Measurements from ENCODE around the gene CAMTA1. TPM values are rescaled to one million over a fixed set of nuclear protein-coding genes. Genes with fewer than 3 reads are reported as not detected.
A peak's percentile ranks its signal among the peaks of the same experiment; 100 is the strongest.
"Not testable (repeated sequence)": the region's sequence is repeated elsewhere in the genome, so short reads cannot be mapped to it uniquely, and the experiment has no call there.

CAMTA1 gene
- total RNA-seq, 2 donors from 2014 or later, result 109 to 128 TPM

GRCh38 chr1:7327849-7328248 lies 542.6 kb downstream of the CAMTA1 start:
- intact Hi-C loops (cut with DNase I), result no loop called here
- no peak for DNase-seq
- no peak for ATAC-seq

- DNase-seq (no peak), ATAC-seq (no peak)
- intact Hi-C loops (cut with DNase I), result no loop called here
Observed at GRCh38 chr1:7329868-7330615, 544.8 kb downstream of the CAMTA1 start.

GRCh38 chr1:7330726-7331125 lies 545.5 kb downstream of the CAMTA1 start:
- ATAC-seq; DNase-seq; intact Hi-C loops (cut with DNase I): not testable (repeated sequence)

GRCh38 chr1:7331926-7332535 lies 546.8 kb downstream of the CAMTA1 start:
- intact Hi-C loops (cut with DNase I), result no loop called here
- ATAC-seq (no peak), DNase-seq (no peak)

- intact Hi-C loops (cut with DNase I), result no loop called here
- ATAC-seq (no peak), DNase-seq (no peak)
Observed at GRCh38 chr1:7333094-7333493, 547.8 kb downstream of the CAMTA1 start.

GRCh38 chr1:7333620-7334019 lies 548.4 kb downstream of the CAMTA1 start:
- ATAC-seq, result no peak
- no peak for DNase-seq
- intact Hi-C loops (cut with DNase I), result no loop called here

GRCh38 chr1:7334475-7335035 lies 549.3 kb downstream of the CAMTA1 start:
- intact Hi-C loops (cut with DNase I), result no loop called here
- peak; percentile 23 to 62 for ATAC-seq
- no peak for DNase-seq

GRCh38 chr1:7335224-7335879 lies 550.1 kb downstream of the CAMTA1 start:
- ATAC-seq, result no peak
- intact Hi-C loops (cut with DNase I), result no loop called here

GRCh38 chr1:7338439-7338838 lies 553.2 kb downstream of the CAMTA1 start:
- no peak for ATAC-seq
- DNase-seq, result no peak
- intact Hi-C loops (cut with DNase I), result no loop called here

More at GRCh38 chr1:7335224-7335879, 550.1 kb downstream of the CAMTA1 start:
- DNase-seq, result no peak

GRCh38 chr1:7339014-7339413 lies 553.8 kb downstream of the CAMTA1 start:
- no peak for DNase-seq
- intact Hi-C loops (cut with DNase I), result no loop called here
- no peak for ATAC-seq

GRCh38 chr1:7339953-7340352 lies 554.7 kb downstream of the CAMTA1 start:
- intact Hi-C loops (cut with DNase I), result no loop called here
- no peak for DNase-seq
- ATAC-seq, result no peak

- intact Hi-C loops (cut with DNase I), result no loop called here
- ATAC-seq (peak; percentile 71 to 81), DNase-seq (peak; percentile 51)
Observed at GRCh38 chr1:7341145-7341905, 556.1 kb downstream of the CAMTA1 start.

GRCh38 chr1:7343882-7344281 lies 558.6 kb downstream of the CAMTA1 start:
- intact Hi-C loops (cut with DNase I), result no loop called here
- no peak for DNase-seq
- ATAC-seq, result no peak

GRCh38 chr1:7344299-7344698 lies 559.0 kb downstream of the CAMTA1 start:
- ATAC-seq (no peak), DNase-seq (no peak)
- intact Hi-C loops (cut with DNase I), result no loop called here

- ATAC-seq (no peak), DNase-seq (no peak)
- intact Hi-C loops (cut with DNase I), result no loop called here
Observed at GRCh38 chr1:7345516-7345915, 560.3 kb downstream of the CAMTA1 start.

GRCh38 chr1:7346070-7346596 lies 560.9 kb downstream of the CAMTA1 start:
- intact Hi-C loops (cut with DNase I), result no loop called here
- ATAC-seq (no peak), DNase-seq (no peak)

GRCh38 chr1:7346600-7347570 lies 561.6 kb downstream of the CAMTA1 start:
- intact Hi-C loops (cut with DNase I), result no loop called here
- peak; percentile 81 to 89 for ATAC-seq
- DNase-seq, result peak; percentile 53

- ATAC-seq (no peak), DNase-seq (no peak)
- intact Hi-C loops (cut with DNase I), result no loop called here
Observed at GRCh38 chr1:7348073-7348472, 562.8 kb downstream of the CAMTA1 start.
